Stimulated activated CD4-positive, alpha-beta T cell treated with anti-CD3 and anti-CD28 coated beads, Interleukin-2, amount 100 ng/mL, for 4 hours (primary cell): Measurements from ENCODE around the gene EYS.
"Not testable (repeated sequence)": the region's sequence is repeated elsewhere in the genome, so short reads cannot be mapped to it uniquely, and the experiment has no call there.

ENCODE experiments used
- DNase-seq: peaks from one replicate; pipeline ENCODE4 v3.0.0-alpha.2; 2020; ENCODE audit warnings: low read depth

Gene EYS

GRCh38 chr6:64041373-64041772, 1665.7 kb downstream of the EYS start:
- no peak for DNase-seq

DNA sequence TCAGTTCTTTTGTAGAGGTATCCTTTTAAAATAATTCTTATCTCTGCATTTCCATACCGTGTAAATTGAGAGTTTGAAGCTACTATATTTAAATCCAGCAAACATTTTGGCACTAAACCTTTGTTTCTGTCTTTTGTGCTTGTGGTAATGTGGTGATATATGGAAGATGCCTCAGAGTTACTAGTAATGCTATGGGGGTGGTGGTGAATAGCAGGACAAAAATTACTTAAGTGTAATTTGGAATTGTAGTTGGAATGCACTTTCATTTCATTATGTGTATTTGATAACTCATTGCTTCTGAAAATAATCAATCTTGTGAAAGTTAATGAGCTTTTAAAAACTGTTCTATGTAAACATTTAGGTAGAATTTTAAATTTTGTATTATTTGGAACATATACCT, 1666.9 kb downstream of the EYS start:
- no peak for DNase-seq

DNA sequence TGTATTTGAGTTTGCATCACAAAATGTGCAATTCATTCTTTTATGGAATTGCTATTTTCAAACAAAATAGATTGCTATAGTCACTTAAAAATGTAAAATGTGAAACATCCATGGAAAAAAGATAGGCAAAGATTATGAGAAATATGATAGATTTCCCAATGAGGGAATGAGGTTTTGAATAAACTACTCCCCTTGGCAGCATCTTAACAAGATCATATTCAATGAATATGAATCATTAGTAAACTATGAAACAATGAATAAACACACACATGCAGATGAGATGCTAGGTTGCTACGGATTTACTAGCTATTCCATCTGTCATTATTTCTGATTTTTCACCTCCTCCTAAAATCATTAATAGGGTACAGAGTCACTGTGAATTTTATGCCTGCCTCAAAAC, 1669.6 kb downstream of the EYS start:
- no peak for DNase-seq

GRCh38 chr6:64034910-64035655, 1671.9 kb downstream of the EYS start:
- no peak for DNase-seq

DNA sequence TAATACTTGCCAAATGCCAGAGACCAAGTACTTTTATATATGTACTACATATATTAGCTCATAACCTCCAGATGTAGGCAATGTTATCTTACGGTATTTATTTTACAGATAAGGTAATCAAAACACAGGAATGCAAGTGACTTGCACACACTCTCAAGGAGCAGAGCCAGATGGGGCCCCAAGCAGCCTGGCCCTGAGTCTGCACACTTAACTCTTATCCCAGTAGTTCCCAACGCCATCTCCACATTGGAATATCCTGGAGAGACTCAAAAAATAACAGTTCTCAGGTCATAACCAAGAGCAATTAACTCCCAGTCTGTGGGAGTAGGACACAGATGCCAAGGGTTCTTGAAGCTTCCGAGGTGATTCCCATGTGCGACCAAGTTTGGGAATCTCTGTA, 1672.7 kb downstream of the EYS start:
- DNase-seq, result no peak

DNA sequence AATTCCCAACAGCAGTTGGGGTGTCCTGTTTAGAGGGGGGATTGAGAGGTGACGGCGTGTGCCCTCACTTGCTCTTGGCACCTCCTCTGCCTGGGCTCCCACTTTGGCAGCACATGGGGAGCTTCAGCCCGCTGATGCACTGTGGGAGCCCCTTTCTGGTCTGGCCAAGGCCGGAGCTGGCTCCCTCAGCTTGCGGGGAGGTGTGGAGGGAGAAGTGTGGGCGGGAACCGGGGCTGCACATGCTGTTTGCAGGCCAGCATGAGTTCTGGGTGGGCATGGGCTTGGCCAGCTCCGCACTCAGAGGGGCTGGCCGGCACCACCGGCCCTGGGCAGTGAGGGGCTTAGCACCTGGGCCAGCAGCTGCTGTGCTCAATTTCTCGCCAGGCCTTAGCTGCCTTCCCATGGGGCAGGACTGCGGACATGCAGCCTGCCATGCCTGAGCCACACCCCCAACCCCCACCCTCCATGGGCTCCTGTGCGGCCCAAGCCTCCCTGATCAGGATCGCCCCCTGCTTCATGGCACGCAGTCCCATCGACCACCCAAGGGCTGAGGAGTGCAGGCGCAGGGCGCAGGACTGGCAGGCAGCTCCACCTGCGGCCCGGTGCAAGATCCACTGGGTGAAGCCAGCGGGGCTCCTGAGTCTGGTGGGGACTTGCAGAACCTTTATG, 1675.9 kb downstream of the EYS start:
- not testable (repeated sequence) for DNase-seq

- no peak for DNase-seq
Measured at GRCh38 chr6:64023693-64024092, 1683.3 kb downstream of the EYS start.

DNA sequence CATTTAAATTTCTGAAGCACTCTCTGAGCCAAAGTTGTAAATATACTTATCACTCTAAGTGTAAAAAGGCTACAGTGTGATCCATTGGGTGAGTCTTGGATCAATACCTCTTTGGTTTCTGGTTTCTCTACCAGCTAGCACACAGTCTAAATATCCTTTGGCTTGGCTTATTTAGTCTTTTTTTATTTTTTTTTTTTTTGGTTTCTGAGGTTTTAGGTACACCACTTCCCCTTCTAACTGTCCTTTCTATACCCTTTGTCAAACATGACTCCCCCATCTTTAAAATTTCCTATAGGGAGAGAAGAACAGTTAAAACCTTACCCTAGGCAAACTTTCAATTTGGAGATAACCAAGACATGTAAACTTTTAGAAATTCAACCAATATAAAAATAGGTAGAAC, 1692.4 kb downstream of the EYS start:
- DNase-seq, result no peak

DNA sequence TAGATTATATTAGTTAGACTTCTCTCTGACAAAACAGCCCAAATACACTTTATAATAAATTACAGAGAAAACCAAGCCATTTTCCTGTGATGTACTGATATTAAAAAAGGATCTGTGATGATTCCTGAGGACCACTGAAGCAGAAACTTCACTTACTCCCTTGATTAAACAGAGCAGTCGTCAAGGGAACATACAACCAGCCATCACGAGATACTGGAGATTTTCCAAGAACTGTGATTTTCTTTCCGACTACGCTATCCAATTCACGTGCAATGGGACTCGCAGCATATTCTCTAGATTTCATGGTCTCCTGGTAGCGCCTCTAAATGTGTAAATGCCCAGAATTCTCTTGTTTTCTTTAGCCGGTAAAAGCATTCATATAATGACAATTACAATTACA, 1694.0 kb downstream of the EYS start:
- no peak for DNase-seq

GRCh38 chr6:64012351-64013001, 1694.5 kb downstream of the EYS start:
- no peak for DNase-seq

- no peak for DNase-seq
Measured at GRCh38 chr6:64010666-64011065, 1696.4 kb downstream of the EYS start.

DNA sequence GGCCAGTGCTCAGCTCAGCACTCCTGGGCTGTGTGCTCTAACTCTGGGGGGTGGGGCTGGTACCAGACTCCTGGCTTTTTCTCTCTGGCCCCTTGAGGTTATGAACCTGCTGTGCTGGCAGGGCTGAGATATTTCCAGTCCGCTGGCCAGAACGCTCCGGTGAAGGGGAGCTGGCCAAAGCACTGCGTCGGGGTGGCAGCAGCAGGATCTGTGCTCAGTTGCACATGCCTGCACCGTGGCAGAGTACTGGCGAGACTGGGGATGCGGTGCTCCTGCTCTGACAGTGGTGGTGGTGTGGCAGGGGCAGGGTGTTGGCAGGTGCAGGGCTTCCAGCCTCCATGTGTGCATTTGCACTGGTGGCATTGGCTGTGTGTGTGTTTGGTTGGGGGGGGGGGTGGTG, 1697.0 kb downstream of the EYS start:
- DNase-seq, result no peak

DNA sequence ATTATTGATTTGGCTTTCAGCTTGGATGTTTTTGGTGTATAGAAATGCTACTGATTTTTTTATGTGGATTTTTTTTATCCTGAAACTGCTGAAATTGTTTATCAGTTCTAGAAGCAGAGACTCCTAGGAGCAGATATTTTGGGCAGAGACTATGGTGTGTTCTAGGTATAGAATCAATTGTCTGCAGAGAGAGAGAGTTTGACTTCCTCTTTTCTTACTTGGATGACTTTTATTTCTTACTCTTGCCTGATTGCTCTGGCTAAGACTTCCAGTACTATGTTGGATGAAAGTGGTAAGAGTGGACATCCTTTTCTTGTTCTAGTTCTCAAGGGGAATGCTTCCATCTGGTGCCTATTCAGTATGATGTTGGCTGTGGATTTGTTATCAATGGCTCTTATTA, 1700.8 kb downstream of the EYS start:
- no peak for DNase-seq

DNA sequence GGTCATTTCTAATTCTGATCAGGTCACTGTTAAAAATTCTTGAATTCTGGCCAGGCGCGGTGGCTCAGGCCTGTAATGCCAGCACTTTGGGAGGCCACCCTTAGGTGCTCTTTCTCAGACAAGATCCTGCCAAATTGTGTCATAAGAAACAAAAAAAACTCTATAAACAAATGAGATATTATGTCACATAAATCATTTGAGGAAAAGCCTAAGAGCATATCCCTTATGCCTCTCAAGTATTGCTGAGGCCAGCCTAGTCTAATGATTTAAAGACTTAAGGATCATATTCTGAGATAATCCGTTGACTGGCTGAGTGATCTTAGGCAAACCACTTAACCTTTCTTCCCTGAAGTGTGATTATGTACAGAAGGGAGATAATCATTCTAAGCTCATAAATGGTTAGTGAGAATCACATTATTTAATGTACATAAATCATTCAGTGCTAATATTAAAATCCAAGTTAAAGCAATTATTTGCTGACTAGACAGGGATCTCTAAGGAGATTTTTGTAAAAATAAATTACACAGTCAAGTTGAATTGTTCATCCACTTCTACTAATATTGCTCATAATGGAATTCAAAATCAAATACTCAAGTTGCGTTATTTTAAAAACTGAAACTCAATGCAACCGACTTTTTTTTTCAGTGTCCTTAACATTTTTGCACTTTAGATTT, 1706.1 kb downstream of the EYS start:
- no peak for DNase-seq

GRCh38 chr6:63999613-64000012, 1707.4 kb downstream of the EYS start:
- no peak for DNase-seq

GRCh38 chr6:63998991-63999390, 1708.0 kb downstream of the EYS start:
- DNase-seq, result no peak

DNA sequence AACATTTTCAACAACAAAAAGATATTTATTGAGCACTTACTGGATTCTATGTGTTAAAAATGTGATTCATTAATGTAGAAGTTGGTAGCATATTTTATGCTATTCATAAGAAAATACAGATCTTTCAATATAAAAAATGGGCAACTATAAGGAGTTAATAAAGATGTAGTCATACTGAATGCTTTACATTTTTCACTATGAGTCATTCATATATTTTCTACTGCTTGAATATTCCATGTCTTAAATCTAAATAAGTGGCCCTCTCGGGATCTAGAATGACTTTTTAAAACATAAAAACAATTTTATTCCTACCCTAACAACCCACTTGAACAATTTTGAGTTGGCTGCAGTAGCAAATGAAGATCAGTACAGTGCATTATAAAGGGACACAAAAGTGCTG, 1709.3 kb downstream of the EYS start:
- DNase-seq, result no peak

- no peak for DNase-seq
Measured at GRCh38 chr6:63997221-63997620, 1709.8 kb downstream of the EYS start.

DNA sequence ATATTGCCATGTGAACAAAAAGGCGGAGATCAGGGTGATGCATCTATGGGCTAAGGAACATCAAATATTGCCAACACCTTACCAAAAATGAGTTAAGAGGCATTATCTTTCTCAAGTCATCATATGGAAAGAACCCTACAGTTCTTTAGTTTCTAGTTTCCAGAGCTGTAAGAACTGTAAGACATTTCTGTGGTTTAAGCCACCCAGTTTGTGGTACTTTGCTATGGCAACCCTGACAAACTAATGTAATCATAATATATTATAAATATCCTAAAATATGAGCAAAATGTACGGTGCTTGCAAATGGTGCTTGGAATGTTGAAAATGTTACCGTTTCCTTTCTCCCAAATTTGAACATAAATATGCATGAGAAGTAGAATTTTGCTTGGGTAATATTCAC, 1721.8 kb downstream of the EYS start:
- DNase-seq, result no peak

- DNase-seq, result no peak
Measured at GRCh38 chr6:63975699-63976098, 1731.3 kb downstream of the EYS start.

DNA sequence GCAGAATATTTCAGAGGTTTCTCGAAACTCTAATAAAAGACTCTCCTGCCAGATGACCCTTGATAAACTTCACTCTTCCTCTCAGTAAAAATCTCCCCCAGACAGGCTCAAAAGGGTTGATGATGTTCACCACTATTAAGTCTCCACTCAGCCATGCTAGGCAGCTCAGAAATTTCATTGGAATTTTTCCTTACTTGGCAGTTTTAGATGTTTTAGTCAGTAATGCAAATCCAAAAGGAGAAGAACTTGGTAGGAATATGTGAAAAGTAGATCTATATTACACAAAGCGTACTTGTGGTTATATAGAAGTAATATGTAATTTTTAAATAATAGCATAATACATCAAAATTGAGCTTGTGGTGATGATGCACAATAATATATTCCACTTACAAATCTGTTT, 1738.4 kb downstream of the EYS start:
- DNase-seq, result no peak

- DNase-seq, result no peak
Measured at GRCh38 chr6:63964366-63964765, 1742.7 kb downstream of the EYS start.

- DNase-seq, result no peak
Measured at GRCh38 chr6:63963769-63964315, 1743.2 kb downstream of the EYS start.
